Cardiac ventricle fibroblast (primary cell): ENCODE results near the gene SOCS6. TPM values are rescaled to one million over a fixed set of nuclear protein-coding genes. Genes with fewer than 3 reads are reported as not detected.

Experiments used
- total RNA-seq: library from RNA; depleted of rRNA; stranded (reverse); fragments of >200 nt; gene quantifications from 2 replicates; pipeline ENCODE4 v1.2.3, GENCODE V29; 2015

SOCS6 gene
- total RNA-seq: 10.9 and 11.8 TPM in 2 replicates

GRCh38 chr18:70288851-70289328, at the start of gene SOCS6:
Gene SOCS6 (plus strand): TSS chr18:70289045. CDS start chr18:70324669, 35,624 bp downstream.

Other genes with a start within 250 kb of the SOCS6 start
- gene RTTN, start 83.4 kb upstream of the SOCS6 start, total RNA-seq: 3.0 and 4.4 TPM in 2 replicates